Duodenal mucosa (tissue), 2 donors: ENCODE data around the gene PNPLA8.

ENCODE experiments used
- H3K27ac ChIP-seq: one replicate; pipeline ENCODE4 v1.7.0; 2013; ENCODE audit warnings: low read depth, low read length
- H3K27me3 ChIP-seq, 2 donors: one replicate each; pipeline ENCODE4 v1.7.0; 2013; ENCODE audit warnings: low read length in 2 of 2, control low read depth in 1 of 2; ENCODE audit not compliant: insufficient read depth in 2 of 2, control insufficient read depth in 1 of 2
- H3K36me3 ChIP-seq, 2 donors: one replicate each; pipeline ENCODE4 v1.7.0; 2013; ENCODE audit warnings: low read length in 2 of 2, control low read depth in 1 of 2; ENCODE audit not compliant: insufficient read depth in 2 of 2, control insufficient read depth in 1 of 2
- H3K4me1 ChIP-seq, 2 donors: one replicate each; pipeline ENCODE4 v1.7.0; 2013; ENCODE audit warnings: low read length in 2 of 2, control low read depth in 1 of 2; ENCODE audit not compliant: insufficient read depth in 2 of 2, control insufficient read depth in 1 of 2
- H3K4me3 ChIP-seq, 2 donors: one replicate each; pipeline ENCODE4 v1.7.0; 2013; ENCODE audit warnings: low read length in 2 of 2, low read depth in 1 of 2
- H3K9ac ChIP-seq, 2 donors: one replicate each; pipeline ENCODE4 v1.7.0; 2013; ENCODE audit warnings: low read length in 2 of 2, low read depth in 1 of 2
- H3K9me3 ChIP-seq, 2 donors: one replicate each; pipeline ENCODE4 v1.7.0; 2013; ENCODE audit warnings: low read length in 2 of 2, control low read depth in 1 of 2; ENCODE audit not compliant: control insufficient read depth in 1 of 2

PNPLA8 gene

DNA sequence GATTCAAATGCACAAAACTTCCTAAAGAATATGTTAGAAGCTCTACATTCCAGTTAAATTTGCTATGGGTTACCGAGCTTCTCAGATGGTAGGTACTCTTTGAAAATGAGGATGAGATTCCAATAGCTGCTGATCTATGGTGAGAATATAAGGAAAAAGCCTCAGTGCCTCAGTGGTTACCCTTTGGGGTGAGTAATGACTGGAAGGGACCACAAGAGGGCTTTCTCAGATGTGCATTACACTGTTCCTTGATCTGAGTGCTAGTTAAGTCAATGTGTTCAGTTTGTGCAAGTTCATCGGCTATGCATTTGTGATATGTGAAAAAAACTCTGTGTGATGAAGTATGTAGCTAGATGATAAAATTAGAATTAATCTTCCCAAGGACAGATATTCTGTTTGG, 73.2 kb downstream of the PNPLA8 start:
- H3K27me3 ChIP-seq: peaks cover 36 to 52% of the 10 kb centered on the region in 2 donors
- H3K27ac ChIP-seq: no peak overlapping the region
- H3K36me3 ChIP-seq: no peaks in the 10 kb centered on the region
- H3K9me3 ChIP-seq: no peaks in the 10 kb centered on the region
- H3K4me3 ChIP-seq: no peak overlapping the region
- peaks cover 0 to 3% of the 10 kb centered on the region in 2 donors for H3K4me1 ChIP-seq
- no peak overlapping the region for H3K9ac ChIP-seq

DNA sequence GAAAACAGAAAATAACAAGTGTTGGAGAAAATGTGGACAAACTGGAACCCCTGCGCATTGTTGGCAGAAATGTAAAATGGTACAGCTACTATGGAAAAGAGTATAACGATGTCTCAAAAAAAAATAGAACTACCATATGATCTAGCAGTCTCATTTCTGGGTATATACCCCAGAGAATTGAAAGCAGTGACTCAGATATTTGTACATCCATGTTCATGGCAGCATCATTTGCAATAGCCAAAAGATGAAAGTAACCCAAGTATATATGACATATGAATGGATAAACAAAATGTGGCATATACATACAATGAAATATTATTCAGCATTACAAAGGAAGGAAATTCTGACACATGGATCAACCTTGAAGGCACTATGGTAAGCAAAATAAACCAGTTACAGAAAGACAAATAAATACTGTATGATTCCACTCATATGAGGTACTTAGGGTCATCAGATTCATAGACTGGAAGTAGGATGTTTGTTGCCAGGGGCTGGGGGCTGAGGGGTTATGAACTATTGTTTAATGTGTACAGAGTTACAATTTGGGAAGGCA, 74.6 kb downstream of the PNPLA8 start:
- Histone ChIP-seq H3K27me3 (peaks cover 28 to 43% of the 10 kb centered on the region in 2 donors), H3K9me3 (no peaks in the 10 kb centered on the region), H3K36me3 (no peaks in the 10 kb centered on the region), H3K27ac (no peak overlapping the region), H3K4me1 (peaks cover 0 to 3% of the 10 kb centered on the region in 2 donors), H3K9ac (no peak overlapping the region), H3K4me3 (no peak overlapping the region)

DNA sequence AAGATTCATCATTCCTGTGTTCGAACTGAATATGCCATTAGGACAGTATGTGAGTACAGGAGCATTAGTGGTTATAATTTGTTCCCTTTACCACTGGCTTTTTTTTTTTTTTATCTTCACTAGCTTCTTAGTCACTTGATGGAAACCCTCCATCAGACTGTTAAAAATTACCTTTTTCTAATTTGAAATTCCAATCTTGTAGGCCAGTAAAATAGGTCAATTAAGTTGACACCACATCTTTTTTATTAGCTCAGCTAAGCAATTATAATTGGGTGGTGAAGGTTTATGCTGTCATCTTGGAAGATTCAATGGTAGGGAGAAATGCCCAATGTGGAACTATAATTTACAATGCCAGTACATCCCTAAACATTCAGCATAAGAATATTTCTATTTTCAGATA, 75.8 kb downstream of the PNPLA8 start:
- H3K27me3 ChIP-seq: peaks cover 19 to 37% of the 10 kb centered on the region in 2 donors
- H3K36me3 ChIP-seq: no peaks in the 10 kb centered on the region
- no peaks in the 10 kb centered on the region for H3K4me1 ChIP-seq
- no peak overlapping the region for H3K9ac ChIP-seq
- H3K27ac ChIP-seq: no peak overlapping the region
- H3K9me3 ChIP-seq: no peaks in the 10 kb centered on the region
- H3K4me3 ChIP-seq: no peak overlapping the region

DNA sequence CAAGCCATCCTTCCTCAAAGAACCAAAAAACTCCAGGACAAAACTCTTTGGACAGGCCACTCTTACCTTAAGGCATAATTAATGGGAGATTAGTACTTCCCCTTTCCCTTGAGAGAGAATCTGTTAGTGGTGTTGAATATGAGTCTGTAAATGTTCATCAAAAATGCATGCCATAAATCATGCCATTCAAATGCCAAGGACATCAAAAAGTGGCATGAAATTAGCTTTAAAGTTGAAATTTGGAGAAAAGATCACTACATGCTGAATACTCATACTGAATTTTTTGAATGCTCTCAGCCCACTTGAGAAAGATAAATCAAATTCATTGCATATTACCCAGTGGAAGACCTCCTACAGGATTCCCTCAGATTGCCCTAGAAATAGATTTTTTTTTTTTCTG, 76.4 kb downstream of the PNPLA8 start:
- Histone ChIP-seq H3K27me3 (peaks cover 12 to 32% of the 10 kb centered on the region in 2 donors), H3K4me1 (no peaks in the 10 kb centered on the region)

DNA sequence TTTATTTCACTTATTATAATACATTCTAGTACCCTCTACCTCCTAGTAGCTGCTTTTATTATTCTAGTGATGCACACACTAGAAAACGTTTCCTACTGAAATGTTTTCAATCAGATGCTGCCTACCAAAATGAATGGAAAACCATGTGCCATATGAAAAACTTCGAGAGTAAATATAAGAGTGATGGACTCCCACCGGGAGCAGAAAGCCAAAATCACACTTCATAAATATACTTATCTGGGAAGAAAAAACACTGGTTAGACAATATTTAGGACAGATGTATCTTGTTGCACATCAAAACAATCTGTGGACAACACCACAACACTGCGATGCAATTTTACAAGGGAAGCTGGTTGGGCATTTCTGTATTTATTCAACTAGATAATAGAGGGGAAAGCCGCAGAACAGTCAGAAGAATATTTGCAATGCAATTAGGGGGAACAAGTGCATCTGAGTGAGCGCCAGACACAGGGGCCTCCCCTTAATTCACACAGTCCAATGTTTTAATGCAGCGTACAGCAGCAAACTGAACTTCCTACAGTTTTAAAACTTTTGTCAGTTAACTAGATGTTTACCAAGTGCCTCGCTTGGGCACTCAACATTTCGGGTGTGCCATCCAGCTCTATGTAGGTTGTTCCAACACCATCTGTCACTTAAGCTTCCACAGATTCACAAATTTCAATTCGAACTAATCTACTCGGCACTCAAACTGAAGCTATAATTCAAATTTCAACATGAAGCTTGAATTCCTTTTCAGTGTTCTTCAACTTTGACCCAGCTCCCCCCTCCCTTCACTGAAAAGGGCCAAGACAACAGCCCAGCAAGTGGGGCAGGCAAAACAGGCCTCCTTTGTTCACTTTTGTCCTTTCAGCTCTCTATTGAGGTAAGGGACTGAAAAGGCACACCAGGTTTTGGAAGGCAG, 77.1 kb downstream of the PNPLA8 start:
- H3K9ac ChIP-seq: no peak overlapping the region

More for the DNA sequence above, 76.4 kb downstream of the PNPLA8 start:
- Histone ChIP-seq H3K27ac (no peak overlapping the region), H3K36me3 (no peaks in the 10 kb centered on the region), H3K9ac (no peak overlapping the region), H3K4me3 (no peak overlapping the region), H3K9me3 (no peaks in the 10 kb centered on the region)

DNA sequence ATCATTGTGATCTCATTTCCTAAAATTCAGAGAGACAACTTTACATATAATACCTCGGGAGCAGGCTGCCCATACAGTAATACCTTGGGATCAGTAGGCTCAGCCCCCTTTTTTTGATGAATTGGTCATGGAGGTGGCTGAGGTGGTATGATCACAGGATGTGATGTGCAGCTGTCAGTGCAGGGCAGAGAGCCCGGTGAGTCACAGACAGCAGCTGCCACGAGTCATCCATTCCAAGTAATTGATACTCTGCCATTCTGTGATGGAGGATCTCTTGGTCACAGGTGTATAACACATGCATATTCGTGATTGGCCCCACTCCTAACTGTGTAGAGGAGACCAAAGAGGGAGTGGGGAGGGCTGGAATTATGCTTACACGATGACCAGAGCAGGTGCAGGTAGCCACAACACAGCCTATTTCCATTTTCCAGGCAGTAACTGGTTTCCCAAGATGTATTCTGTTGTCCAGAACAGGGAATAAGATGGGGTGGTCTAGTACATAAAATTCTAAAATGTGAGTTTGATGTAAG, 83.8 kb downstream of the PNPLA8 start:
- H3K9ac ChIP-seq: no peak overlapping the region
- H3K4me3 ChIP-seq: no peak overlapping the region
- no peak overlapping the region for H3K27ac ChIP-seq

More for the DNA sequence above, 77.1 kb downstream of the PNPLA8 start:
- Histone ChIP-seq H3K4me3 (no peak overlapping the region), H3K36me3 (no peaks in the 10 kb centered on the region), H3K4me1 (no peaks in the 10 kb centered on the region), H3K27me3 (peaks cover 6 to 25% of the 10 kb centered on the region in 2 donors), H3K9me3 (no peaks in the 10 kb centered on the region), H3K27ac (no peak overlapping the region)

DNA sequence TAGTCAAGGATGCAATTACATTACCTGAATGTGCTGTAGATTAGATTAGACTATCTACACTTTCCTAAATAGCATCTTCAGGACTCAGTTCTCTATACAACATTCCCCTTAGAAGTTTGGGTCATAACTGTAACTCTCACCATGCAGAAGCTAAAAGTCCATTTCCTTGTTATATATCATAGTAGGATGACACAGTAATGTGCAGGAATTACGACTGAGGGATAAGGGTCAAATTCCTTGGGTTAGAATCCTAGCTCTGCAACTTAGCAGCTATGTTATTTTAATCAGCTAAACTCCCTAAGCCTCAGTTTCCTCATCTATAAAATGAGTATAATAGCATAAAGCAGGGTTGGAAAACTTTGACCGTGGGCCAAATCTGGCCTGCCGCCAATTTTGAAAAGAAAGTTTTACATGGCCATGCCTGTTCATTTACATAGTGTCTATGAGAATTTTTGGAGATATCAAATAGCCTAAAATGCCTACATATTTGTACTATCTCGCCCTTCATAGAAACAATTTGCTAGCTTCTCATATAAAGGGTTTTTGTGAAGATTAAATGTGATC, 84.5 kb downstream of the PNPLA8 start:
- H3K4me3 ChIP-seq: no peak overlapping the region
- no peak overlapping the region for H3K27ac ChIP-seq
- no peaks in the 10 kb centered on the region for H3K4me1 ChIP-seq
- H3K36me3 ChIP-seq: no peaks in the 10 kb centered on the region
- no peaks in the 10 kb centered on the region for H3K9me3 ChIP-seq
- H3K9ac ChIP-seq: no peak overlapping the region
- no peaks in the 10 kb centered on the region for H3K27me3 ChIP-seq

More for the DNA sequence above, 83.8 kb downstream of the PNPLA8 start:
- H3K27me3 ChIP-seq: no peaks in the 10 kb centered on the region
- no peaks in the 10 kb centered on the region for H3K36me3 ChIP-seq
- no peaks in the 10 kb centered on the region for H3K9me3 ChIP-seq
- no peaks in the 10 kb centered on the region for H3K4me1 ChIP-seq

DNA sequence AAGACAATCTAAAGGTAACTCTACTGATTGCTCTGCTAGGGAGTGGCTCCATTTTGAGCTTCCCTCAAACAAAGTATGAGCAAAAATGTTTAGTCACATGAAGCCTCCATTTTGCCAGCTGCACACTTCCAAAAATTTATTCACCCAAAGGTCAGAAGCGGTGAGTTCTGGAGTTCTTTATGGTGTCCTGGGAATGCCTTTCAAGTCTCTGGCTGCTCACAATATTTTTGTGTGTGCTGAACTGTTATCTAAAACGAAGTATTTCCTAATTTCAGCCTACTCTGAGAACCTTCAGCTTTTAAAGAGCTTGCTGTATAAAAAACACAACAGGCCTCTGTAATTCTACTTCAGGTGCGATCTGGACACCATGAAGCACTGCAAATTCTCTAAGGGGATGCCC, 85.3 kb downstream of the PNPLA8 start:
- H3K4me3 ChIP-seq: no peak overlapping the region
- H3K27me3 ChIP-seq: no peaks in the 10 kb centered on the region

DNA sequence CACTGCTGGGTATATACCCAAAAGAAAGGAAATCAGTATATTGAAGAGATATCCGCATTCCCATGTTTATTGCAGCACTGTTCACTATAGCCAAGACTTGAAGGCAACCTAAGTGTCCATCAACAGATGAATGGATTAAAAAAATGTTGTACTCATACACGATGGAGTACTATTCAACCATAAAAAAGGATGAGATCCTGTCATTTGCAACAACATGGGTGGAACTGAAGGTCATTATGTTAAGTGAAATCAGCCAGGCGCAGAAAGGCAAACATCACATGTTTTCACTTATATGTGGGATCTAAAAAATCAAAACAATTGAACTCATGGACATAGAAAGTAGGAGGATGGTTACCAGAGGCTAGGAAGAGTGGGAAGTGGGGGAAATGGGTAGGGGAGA, 89.0 kb downstream of the PNPLA8 start:
- no peak overlapping the region for H3K9ac ChIP-seq
- no peak overlapping the region for H3K4me3 ChIP-seq
- no peaks in the 10 kb centered on the region for H3K36me3 ChIP-seq
- no peaks in the 10 kb centered on the region for H3K9me3 ChIP-seq
- no peaks in the 10 kb centered on the region for H3K27me3 ChIP-seq
- no peak overlapping the region for H3K27ac ChIP-seq
- H3K4me1 ChIP-seq: no peaks in the 10 kb centered on the region

More for the DNA sequence above, 85.3 kb downstream of the PNPLA8 start:
- no peak overlapping the region for H3K9ac ChIP-seq
- no peaks in the 10 kb centered on the region for H3K4me1 ChIP-seq
- no peaks in the 10 kb centered on the region for H3K9me3 ChIP-seq
- no peaks in the 10 kb centered on the region for H3K36me3 ChIP-seq
- no peak overlapping the region for H3K27ac ChIP-seq

DNA sequence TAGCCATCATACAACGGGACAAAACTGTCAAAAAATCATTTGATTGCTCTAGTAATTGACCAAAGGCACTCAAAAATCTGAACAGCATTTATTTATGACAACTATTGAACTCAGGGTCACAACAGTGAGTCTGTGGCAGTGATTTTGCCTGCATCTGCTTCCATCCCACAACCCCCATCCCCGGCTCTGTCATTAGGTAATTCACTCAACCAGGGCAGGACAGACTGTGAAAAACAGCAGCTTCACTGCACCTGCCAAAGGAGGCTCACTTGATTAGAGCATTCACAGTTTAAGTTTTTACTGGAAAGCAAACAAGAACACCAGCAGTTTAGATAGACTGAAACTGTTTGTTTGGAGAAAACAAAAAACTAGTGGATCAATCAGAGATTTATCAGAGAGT, 91.9 kb downstream of the PNPLA8 start:
- H3K4me1 ChIP-seq: no peaks in the 10 kb centered on the region
- no peaks in the 10 kb centered on the region for H3K27me3 ChIP-seq
- no peak overlapping the region for H3K9ac ChIP-seq
- H3K4me3 ChIP-seq: no peak overlapping the region
- H3K9me3 ChIP-seq: no peaks in the 10 kb centered on the region
- H3K27ac ChIP-seq: no peak overlapping the region
- H3K36me3 ChIP-seq: no peaks in the 10 kb centered on the region
